CD4-positive, alpha-beta T cell treated with Interferon alpha-2 for 1 hour (primary cell): Measurements from ENCODE around the gene MACROD2.

Experiments
- DNase-seq, 2 donors: peaks; one replicate each; pipeline ENCODE4 v3.0.0-alpha.2; 2020 to 2022

MACROD2 gene

GRCh38 chr20:15578113-15578512 is 1582.8 kb downstream of the MACROD2 start:
- no peak for DNase-seq

- DNase-seq: no peak
These were observed 1584.4 kb downstream of the MACROD2 start for GRCh38 chr20:15579688-15580087.

- DNase-seq: no peak
These were observed 1586.9 kb downstream of the MACROD2 start for GRCh38 chr20:15582146-15582760.

- DNase-seq: no peak
These were observed 1589.2 kb downstream of the MACROD2 start for GRCh38 chr20:15584507-15584906.

- no peak for DNase-seq
These were observed 1597.8 kb downstream of the MACROD2 start for GRCh38 chr20:15593081-15593480.

- no peak for DNase-seq
These were observed 1598.9 kb downstream of the MACROD2 start for GRCh38 chr20:15594158-15594695.

GRCh38 chr20:15596220-15596890 is 1601.0 kb downstream of the MACROD2 start:
- DNase-seq: no peak

- DNase-seq: no peak
These were observed 1602.0 kb downstream of the MACROD2 start for GRCh38 chr20:15597306-15597705.

- no peak for DNase-seq
These were observed 1604.6 kb downstream of the MACROD2 start for GRCh38 chr20:15599961-15600360.

- no peak for DNase-seq
These were observed 1605.2 kb downstream of the MACROD2 start for GRCh38 chr20:15600565-15600964.

GRCh38 chr20:15603506-15603905 is 1608.2 kb downstream of the MACROD2 start:
- DNase-seq: no peak

GRCh38 chr20:15603978-15604805 is 1608.9 kb downstream of the MACROD2 start:
- DNase-seq: no peak

- no peak for DNase-seq
These were observed 1614.6 kb downstream of the MACROD2 start for GRCh38 chr20:15609921-15610320.

- no peak for DNase-seq
These were observed 1615.5 kb downstream of the MACROD2 start for GRCh38 chr20:15610787-15611186.

GRCh38 chr20:15611541-15611940 is 1616.2 kb downstream of the MACROD2 start:
- DNase-seq: no peak

GRCh38 chr20:15612198-15612597 is 1616.9 kb downstream of the MACROD2 start:
- no peak for DNase-seq

GRCh38 chr20:15612769-15613168 is 1617.5 kb downstream of the MACROD2 start:
- no peak for DNase-seq

GRCh38 chr20:15613530-15613929 is 1618.2 kb downstream of the MACROD2 start:
- DNase-seq: no peak

GRCh38 chr20:15616626-15617025 is 1621.3 kb downstream of the MACROD2 start:
- DNase-seq: no peak

- no peak for DNase-seq
These were observed 1622.8 kb downstream of the MACROD2 start for GRCh38 chr20:15618110-15618509.

- DNase-seq: no peak
These were observed 1623.6 kb downstream of the MACROD2 start for GRCh38 chr20:15618912-15619311.

GRCh38 chr20:15619341-15619740 is 1624.0 kb downstream of the MACROD2 start:
- DNase-seq: no peak

GRCh38 chr20:15619816-15620215 is 1624.5 kb downstream of the MACROD2 start:
- DNase-seq: no peak

- no peak for DNase-seq
These were observed 1627.1 kb downstream of the MACROD2 start for GRCh38 chr20:15622368-15622767.
